Trophoblast cell (in vitro differentiated cells and primary cell): ENCODE data around the gene ASB16.

Experiments used
- DNase-seq, 2 donors: peaks; one replicate each; pipeline ENCODE4 v3.0.0-alpha.2; 2016
- H2AFZ ChIP-seq: 2 replicates; pipeline ENCODE4 v1.6.1; 2013; ENCODE audit warnings: low read length, moderate library complexity, mild to moderate bottlenecking; ENCODE audit not compliant: insufficient read depth, poor library complexity
- H2AK5ac ChIP-seq: 2 replicates; pipeline ENCODE4 v1.6.1; 2013; ENCODE audit warnings: mild to moderate bottlenecking, low read length
- H2BK120ac ChIP-seq: 2 replicates; pipeline ENCODE4 v1.6.1; 2013; ENCODE audit warnings: low read length, mild to moderate bottlenecking, moderate library complexity; ENCODE audit not compliant: insufficient read depth, poor library complexity
- H2BK12ac ChIP-seq: 2 replicates; pipeline ENCODE4 v1.6.1; 2013; ENCODE audit warnings: mild to moderate bottlenecking, low read length, moderate library complexity
- H2BK5ac ChIP-seq: 2 replicates; pipeline ENCODE4 v1.6.1; 2013; ENCODE audit warnings: low read length, low read depth, moderate library complexity, mild to moderate bottlenecking; ENCODE audit not compliant: poor library complexity
- H3K14ac ChIP-seq: 2 replicates; pipeline ENCODE4 v1.6.1; 2013; ENCODE audit warnings: mild to moderate bottlenecking, low read length
- H3K18ac ChIP-seq: 2 replicates; pipeline ENCODE4 v1.6.1; 2013; ENCODE audit warnings: mild to moderate bottlenecking, low read length
- H3K23ac ChIP-seq: 2 replicates; pipeline ENCODE4 v1.6.1; 2013; ENCODE audit warnings: low read length
- H3K27ac ChIP-seq: 2 replicates; pipeline ENCODE4 v1.5.1; 2013; ENCODE audit warnings: low read depth, mild to moderate bottlenecking, inconsistent platforms, low read length, moderate library complexity
- H3K27me3 ChIP-seq: 2 replicates; pipeline ENCODE4 v1.6.1; 2013; ENCODE audit warnings: inconsistent platforms, mild to moderate bottlenecking, low read length, moderate library complexity; ENCODE audit not compliant: insufficient read depth
- H3K36me3 ChIP-seq, 2 experiments: 1 replicate in 1 of 2; 2 replicates in 1 of 2; pipeline ENCODE4 v1.6.1; 2013; ENCODE audit warnings: low read length in 2 of 2, mild to moderate bottlenecking in 2 of 2, moderate library complexity in 1 of 2; ENCODE audit not compliant: insufficient read depth in 2 of 2, control insufficient read depth in 1 of 2
- H3K4ac ChIP-seq: 2 replicates; pipeline ENCODE4 v1.6.1; 2013; ENCODE audit warnings: low read depth, mild to moderate bottlenecking, low read length, moderate library complexity
- H3K4me1 ChIP-seq, 2 experiments: 1 replicate in 1 of 2; 2 replicates in 1 of 2; pipeline ENCODE4 v1.6.1; 2013; ENCODE audit warnings: low read length in 2 of 2, mild to moderate bottlenecking in 2 of 2, moderate library complexity in 1 of 2; ENCODE audit not compliant: insufficient read depth in 2 of 2, control insufficient read depth in 1 of 2
- H3K4me2 ChIP-seq: 2 replicates; pipeline ENCODE4 v1.6.1; 2013; ENCODE audit warnings: inconsistent platforms, mild to moderate bottlenecking, low read length, moderate library complexity
- H3K4me3 ChIP-seq: 2 replicates; pipeline ENCODE4 v1.5.1; 2013; ENCODE audit warnings: mild to moderate bottlenecking, low read depth, low read length, inconsistent platforms
- H3K79me1 ChIP-seq: one replicate; pipeline ENCODE4 v1.6.1; 2013; ENCODE audit warnings: low read length
- H3K79me2 ChIP-seq: 2 replicates; pipeline ENCODE4 v1.6.1; 2013; ENCODE audit warnings: low read length, mild to moderate bottlenecking; ENCODE audit not compliant: control insufficient read depth, insufficient read depth, poor library complexity
- H3K9ac ChIP-seq: 2 replicates; pipeline ENCODE4 v1.6.1; 2013; ENCODE audit warnings: mild to moderate bottlenecking, low read length
- H3K9me3 ChIP-seq: 2 replicates; pipeline ENCODE4 v1.6.1; 2013; ENCODE audit warnings: low read depth, mild to moderate bottlenecking, control low read depth, inconsistent platforms, low read length; ENCODE audit not compliant: insufficient read depth
- H4K12ac ChIP-seq: 2 replicates; pipeline ENCODE4 v1.6.1; 2013; ENCODE audit warnings: low read depth, mild to moderate bottlenecking, low read length, moderate library complexity
- H4K8ac ChIP-seq: 2 replicates; pipeline ENCODE4 v1.6.1; 2013; ENCODE audit warnings: low read depth, mild to moderate bottlenecking, low read length, moderate library complexity
- H4K91ac ChIP-seq: one replicate; pipeline ENCODE4 v1.6.1; 2013; ENCODE audit warnings: low read depth, mild to moderate bottlenecking, low read length, moderate library complexity
- WGBS: extraction: QIAGEN DNeasy Blood & Tissue Kit; methylation state at CpG from one replicate; pipeline ENCODE4 v1.1.7; 2013; ENCODE audit warnings: missing lambda C conversion rate; ENCODE audit not compliant: insufficient read length, insufficient coverage; ENCODE audit errors: extremely low coverage; 5-methylcytosine and 5-hydroxymethylcytosine counted together

The ASB16 gene

GRCh38 chr17:44167181-44167861, 3.2 kb upstream of the ASB16 start:
- no peak for DNase-seq
- peaks cover under 1% of the 10 kb centered on the region in 2 experiments for H3K36me3 ChIP-seq
- no peak overlapping the region for H3K4me2 ChIP-seq
- H3K9ac ChIP-seq = no peak overlapping the region
- no peaks in the 10 kb centered on the region for H3K79me1 ChIP-seq
- H4K12ac ChIP-seq = no peak overlapping the region
- H3K27ac ChIP-seq = no peak overlapping the region
- no peak overlapping the region for H3K14ac ChIP-seq
- no peak overlapping the region for H3K18ac ChIP-seq
- no peak overlapping the region for H4K91ac ChIP-seq
- no peak overlapping the region for H2BK12ac ChIP-seq
- H2BK5ac ChIP-seq = no peak overlapping the region
- H3K9me3 ChIP-seq = no peaks in the 10 kb centered on the region
- no peaks in the 10 kb centered on the region for H3K79me2 ChIP-seq
- H2AK5ac ChIP-seq = no peak overlapping the region
- H3K4me3 ChIP-seq = no peak overlapping the region
- H4K8ac ChIP-seq = no peak overlapping the region
- H3K4ac ChIP-seq = no peak overlapping the region
- no CpG with 5 or more reads among the region's 7 CpGs for WGBS
- H3K23ac ChIP-seq = no peak overlapping the region
- H2AFZ ChIP-seq = no peak overlapping the region
- no peaks in the 10 kb centered on the region for H3K27me3 ChIP-seq
- no peak overlapping the region for H2BK120ac ChIP-seq
- H3K4me1 ChIP-seq = peaks cover 2 to 5% of the 10 kb centered on the region in 2 experiments

- Histone ChIP-seq H3K9me3 (no peaks in the 10 kb centered on the region), H3K4me3 (no peak overlapping the region), H2AK5ac (no peak overlapping the region), H4K12ac (no peak overlapping the region), H2BK120ac (no peak overlapping the region), H2BK12ac (no peak overlapping the region), H3K4ac (no peak overlapping the region), H3K79me1 (no peaks in the 10 kb centered on the region), H3K79me2 (no peaks in the 10 kb centered on the region), H3K4me1 (peaks cover 2 to 5% of the 10 kb centered on the region in 2 experiments), H3K27me3 (no peaks in the 10 kb centered on the region), H3K27ac (no peak overlapping the region), H3K18ac (no peak overlapping the region), H3K23ac (no peak overlapping the region), H2AFZ (no peak overlapping the region), H3K14ac (no peak overlapping the region), H3K9ac (no peak overlapping the region), H3K4me2 (no peak overlapping the region), H4K8ac (no peak overlapping the region), H4K91ac (no peak overlapping the region), H3K36me3 (no peaks in the 10 kb centered on the region), H2BK5ac (no peak overlapping the region)
- DNase-seq = no peak
- WGBS = no CpG with 5 or more reads among the region's 5 CpGs
These were observed 387 bp upstream of the ASB16 start for GRCh38 chr17:44170135-44170498.

- no peak overlapping the region for H4K91ac ChIP-seq
- no peak overlapping the region for H3K14ac ChIP-seq
- DNase-seq = no peak
- H3K27me3 ChIP-seq = no peaks in the 10 kb centered on the region
- H3K4me3 ChIP-seq = no peak overlapping the region
- no peaks in the 10 kb centered on the region for H3K9me3 ChIP-seq
- no peak overlapping the region for H3K4me2 ChIP-seq
- no peaks in the 10 kb centered on the region for H3K79me1 ChIP-seq
- no peak overlapping the region for H4K8ac ChIP-seq
- H2AK5ac ChIP-seq = no peak overlapping the region
- H3K4me1 ChIP-seq = peaks cover 2 to 7% of the 10 kb centered on the region in 2 experiments
- H3K36me3 ChIP-seq = peaks cover 10 to 12% of the 10 kb centered on the region in 2 experiments
- no CpG with 5 or more reads among the region's 17 CpGs for WGBS
- no peak overlapping the region for H3K23ac ChIP-seq
- no peak overlapping the region for H2AFZ ChIP-seq
- no peak overlapping the region for H3K27ac ChIP-seq
- no peaks in the 10 kb centered on the region for H3K79me2 ChIP-seq
- no peak overlapping the region for H2BK12ac ChIP-seq
- no peak overlapping the region for H3K9ac ChIP-seq
- H2BK120ac ChIP-seq = no peak overlapping the region
- H3K18ac ChIP-seq = no peak overlapping the region
- H2BK5ac ChIP-seq = no peak overlapping the region
- H4K12ac ChIP-seq = no peak overlapping the region
- no peak overlapping the region for H3K4ac ChIP-seq
These were observed 1.5 kb downstream of the ASB16 start for GRCh38 chr17:44171931-44172455.

GRCh38 chr17:44174427-44174826, 3.9 kb downstream of the ASB16 start:
- Histone ChIP-seq H3K18ac (no peak overlapping the region), H2BK5ac (no peak overlapping the region), H3K9me3 (no peaks in the 10 kb centered on the region), H2BK120ac (no peak overlapping the region), H3K23ac (no peak overlapping the region), H3K79me2 (no peaks in the 10 kb centered on the region), H3K79me1 (no peaks in the 10 kb centered on the region), H2AFZ (no peak overlapping the region), H4K91ac (no peak overlapping the region), H2AK5ac (no peak overlapping the region), H3K4me1 (peaks cover 0 to 7% of the 10 kb centered on the region in 2 experiments), H2BK12ac (no peak overlapping the region), H4K8ac (no peak overlapping the region), H3K36me3 (peaks cover 28 to 30% of the 10 kb centered on the region in 2 experiments), H3K14ac (no peak overlapping the region), H3K27me3 (no peaks in the 10 kb centered on the region), H3K4me2 (no peak overlapping the region), H3K27ac (no peak overlapping the region), H3K4ac (no peak overlapping the region), H4K12ac (no peak overlapping the region), H3K4me3 (no peak overlapping the region), H3K9ac (no peak overlapping the region)
- no peak for DNase-seq
- no CpG with 5 or more reads among the region's 2 CpGs for WGBS
